Urinary bladder (tissue), 4 donors: ENCODE measurements around the gene CTBP1. TPM values are rescaled to one million over a fixed set of nuclear protein-coding genes. Genes with fewer than 3 reads are reported as not detected.
"Not testable (repeated sequence)": the region's sequence is repeated elsewhere in the genome, so short reads cannot be mapped to it uniquely, and the experiment has no call there.

Source experiments
- DNase-seq: peaks from one replicate; pipeline ENCODE4 v3.0.0-alpha.2; 2015; ENCODE audit errors: extremely low spot score
- H3K27ac ChIP-seq: one replicate; pipeline ENCODE4 v1.5.1; 2013; ENCODE audit warnings: low read depth, mild to moderate bottlenecking, moderate library complexity
- H3K36me3 ChIP-seq: one replicate; pipeline ENCODE4 v1.6.1; 2013; ENCODE audit warnings: mild to moderate bottlenecking, moderate library complexity; ENCODE audit not compliant: insufficient read depth
- H3K4me1 ChIP-seq: one replicate; pipeline ENCODE4 v1.6.1; 2013; ENCODE audit warnings: mild to moderate bottlenecking, moderate library complexity; ENCODE audit not compliant: insufficient read depth
- H3K4me3 ChIP-seq: one replicate; pipeline ENCODE4 v1.5.1; 2013; ENCODE audit warnings: low read depth, low read length
- WGBS: extraction: QIAGEN DNeasy Blood & Tissue Kit; methylation state at CpG from one replicate; pipeline ENCODE4 v1.1.7; 2013; 5-methylcytosine and 5-hydroxymethylcytosine counted together
- polyA plus RNA-seq: library from polyadenylated mRNA; stranded (reverse); fragments of 200-250 nt; gene quantifications from one replicate; pipeline ENCODE4 v1.2.3, GENCODE V29; 2013
- total RNA-seq: library from RNA; depleted of rRNA; stranded (reverse); fragments of >200 nt; gene quantifications from one replicate; pipeline ENCODE4 v1.2.3, GENCODE V29; 2014
- donor health status: healthy with polysubstance abuse.
- donor health status: healthy.

Gene CTBP1
- total and polyA plus RNA-seq, 2 donors, result 85.9 to 140 TPM

- H3K27ac ChIP-seq, result no peak overlapping the region
- no peak for DNase-seq
- peaks cover 7% of the 10 kb centered on the region for H3K4me1 ChIP-seq
- 92% methylated on average over 30 of the region's 30 CpGs for WGBS
- peaks cover 2% of the 10 kb centered on the region for H3K36me3 ChIP-seq
- no peak overlapping the region for H3K4me3 ChIP-seq
Measured at GRCh38 chr4:1242506-1243450, 6.2 kb downstream of the CTBP1 start.

- Histone ChIP-seq H3K4me1 (peaks cover 3% of the 10 kb centered on the region), H3K4me3 (no peak overlapping the region), H3K27ac (no peak overlapping the region), H3K36me3 (peaks cover 2% of the 10 kb centered on the region)
- WGBS, result 75% methylated on average over 24 of the region's 24 CpGs
- DNase-seq, result no peak
Measured at GRCh38 chr4:1241936-1242505, 6.9 kb downstream of the CTBP1 start.

- H3K27ac ChIP-seq, result no peak overlapping the region
- no peak for DNase-seq
- peaks cover 3% of the 10 kb centered on the region for H3K4me1 ChIP-seq
- H3K4me3 ChIP-seq, result no peak overlapping the region
- 88% methylated on average over 21 of the region's 21 CpGs for WGBS
- peaks cover 2% of the 10 kb centered on the region for H3K36me3 ChIP-seq
Measured at GRCh38 chr4:1241466-1241935, 7.4 kb downstream of the CTBP1 start.

- DNase-seq, result no peak
- Histone ChIP-seq H3K4me1 (peaks cover under 1% of the 10 kb centered on the region), H3K27ac (no peak overlapping the region), H3K36me3 (peaks cover 2% of the 10 kb centered on the region), H3K4me3 (no peak overlapping the region)
- WGBS, result 88% methylated on average over 37 of the region's 37 CpGs
Measured at GRCh38 chr4:1240721-1241465, 8.0 kb downstream of the CTBP1 start.

- Histone ChIP-seq H3K36me3 (peaks cover 2% of the 10 kb centered on the region), H3K4me1 (no peaks in the 10 kb centered on the region), H3K4me3 (no peak overlapping the region), H3K27ac (no peak overlapping the region)
- WGBS, result 91% methylated on average over 22 of the region's 22 CpGs
- no peak for DNase-seq
Measured at GRCh38 chr4:1239950-1240307, 9.0 kb downstream of the CTBP1 start.

GRCh38 chr4:1239141-1239949 lies 9.6 kb downstream of the CTBP1 start:
- Histone ChIP-seq H3K4me3 (no peak overlapping the region), H3K36me3 (peaks cover 2% of the 10 kb centered on the region), H3K27ac (no peak overlapping the region), H3K4me1 (no peaks in the 10 kb centered on the region)
- 87% methylated on average over 43 of the region's 43 CpGs for WGBS
- no peak for DNase-seq

- Histone ChIP-seq H3K36me3 (peaks cover 2% of the 10 kb centered on the region), H3K4me3 (no peak overlapping the region), H3K4me1 (no peaks in the 10 kb centered on the region), H3K27ac (no peak overlapping the region)
- DNase-seq, result no peak
- 94% methylated on average over 12 of the region's 12 CpGs for WGBS
Measured at GRCh38 chr4:1238676-1239000, 10.3 kb downstream of the CTBP1 start.

- Histone ChIP-seq H3K4me3 (no peak overlapping the region), H3K36me3 (peaks cover 2% of the 10 kb centered on the region), H3K4me1 (no peaks in the 10 kb centered on the region), H3K27ac (no peak overlapping the region)
- 93% methylated on average over 39 of the region's 39 CpGs for WGBS
- DNase-seq, result no peak
Measured at GRCh38 chr4:1237981-1238675, 10.8 kb downstream of the CTBP1 start.

- not testable (repeated sequence) for H3K4me3 ChIP-seq, H3K36me3 ChIP-seq, H3K4me1 ChIP-seq, H3K27ac ChIP-seq, DNase-seq
- WGBS, result 92% methylated on average over 9 of the region's 9 CpGs
Measured at GRCh38 chr4:1237261-1237660, 11.7 kb downstream of the CTBP1 start.

GRCh38 chr4:1236836-1237235 lies 12.1 kb downstream of the CTBP1 start:
- not testable (repeated sequence) for DNase-seq, H3K36me3 ChIP-seq, H3K4me3 ChIP-seq, H3K4me1 ChIP-seq, H3K27ac ChIP-seq
- 86% methylated on average over 13 of the region's 13 CpGs for WGBS

GRCh38 chr4:1236103-1236641 lies 12.8 kb downstream of the CTBP1 start:
- WGBS, result 92% methylated on average over 19 of the region's 19 CpGs
- no peak for DNase-seq
- Histone ChIP-seq H3K4me3 (no peak overlapping the region), H3K27ac (no peak overlapping the region), H3K4me1 (no peaks in the 10 kb centered on the region), H3K36me3 (peaks cover 2% of the 10 kb centered on the region)

- H3K4me3 ChIP-seq, result no peak overlapping the region
- DNase-seq, result no peak
- 93% methylated on average over 35 of the region's 35 CpGs for WGBS
- H3K4me1 ChIP-seq, result no peaks in the 10 kb centered on the region
- H3K27ac ChIP-seq, result no peak overlapping the region
- peaks cover 2% of the 10 kb centered on the region for H3K36me3 ChIP-seq
Measured at GRCh38 chr4:1235381-1236102, 13.4 kb downstream of the CTBP1 start.
